ENCODE data around the gene ARHGAP30. TPM values are rescaled to one million over a fixed set of nuclear protein-coding genes. Genes with fewer than 3 reads are reported as not detected.
"Not testable (repeated sequence)": the region's sequence is repeated elsewhere in the genome, so short reads cannot be mapped to it uniquely, and the experiment has no call there.

The ARHGAP30 gene
- total RNA-seq, 1 experiment from 2014 or later: 0.36 TPM

GRCh38 chr1:161029466-161029865 is 40.2 kb downstream of the ARHGAP30 start:
- BruUV-seq (replicated peaks); H3K27me3 ChIP-seq (ENCODE audit: control insufficient read depth, insufficient read depth, low read length); DNase-seq (ENCODE audit: low read depth, low spot score); ATAC-seq; H3K9me3 ChIP-seq (ENCODE audit: control insufficient read depth, insufficient read depth, low read depth, low read length); H3K27ac ChIP-seq (ENCODE audit: low read length); H3K36me3 ChIP-seq (ENCODE audit: control insufficient read depth, insufficient read depth, low read length); POLR2A ChIA-PET; CTCF ChIA-PET; H3K4me1 ChIP-seq (ENCODE audit: control insufficient read depth, insufficient read depth, low read length); intact Hi-C loops (cut with micrococcal nuclease; ENCODE audit: unreplicated experiment); H3K4me3 ChIP-seq (ENCODE audit: low read depth in 2 of 2, low read length in 2 of 2); in situ Hi-C loops (cut with HindIII; ENCODE audit: low pct_unique_long_range_greater_than_20kb, low sequenced_read_pairs): not testable (repeated sequence)

- DNase-seq (ENCODE audit: low read depth, low spot score); H3K36me3 ChIP-seq (ENCODE audit: control insufficient read depth, insufficient read depth, low read length); H3K27ac ChIP-seq (ENCODE audit: low read length); in situ Hi-C loops (cut with HindIII; ENCODE audit: low pct_unique_long_range_greater_than_20kb, low sequenced_read_pairs); H3K4me1 ChIP-seq (ENCODE audit: control insufficient read depth, insufficient read depth, low read length); H3K27me3 ChIP-seq (ENCODE audit: control insufficient read depth, insufficient read depth, low read length); H3K9me3 ChIP-seq (ENCODE audit: control insufficient read depth, insufficient read depth, low read depth, low read length); BruUV-seq (replicated peaks); H3K4me3 ChIP-seq (ENCODE audit: low read depth in 2 of 2, low read length in 2 of 2); CTCF ChIA-PET; intact Hi-C loops (cut with micrococcal nuclease; ENCODE audit: unreplicated experiment): not testable (repeated sequence)
- POLR2A ChIA-PET: interaction anchor here (0.7 to 0.8 kb wide), 2 partner anchors 32 to 108 kb away, joined by 3 to 5 read pairs; no protein-coding TSS in a partner anchor
- ATAC-seq: peak; percentile 47
These were observed 42.7 kb downstream of the ARHGAP30 start for GRCh38 chr1:161026954-161027353.

- ATAC-seq; intact Hi-C loops (cut with micrococcal nuclease; ENCODE audit: unreplicated experiment); H3K9me3 ChIP-seq (ENCODE audit: control insufficient read depth, insufficient read depth, low read depth, low read length); H3K27ac ChIP-seq (ENCODE audit: low read length); CTCF ChIA-PET; BruUV-seq (replicated peaks); H3K36me3 ChIP-seq (ENCODE audit: control insufficient read depth, insufficient read depth, low read length); H3K4me3 ChIP-seq (ENCODE audit: low read depth in 2 of 2, low read length in 2 of 2); in situ Hi-C loops (cut with HindIII; ENCODE audit: low pct_unique_long_range_greater_than_20kb, low sequenced_read_pairs); H3K27me3 ChIP-seq (ENCODE audit: control insufficient read depth, insufficient read depth, low read length); DNase-seq (ENCODE audit: low read depth, low spot score): not testable (repeated sequence)
- H3K4me1 ChIP-seq (ENCODE audit: control insufficient read depth, insufficient read depth, low read length): peaks cover 27% of the 10 kb centered on the region
- POLR2A ChIA-PET: interaction anchor here (0.6 to 0.7 kb wide), 2 partner anchors 33 to 359 kb away, joined by 3 to 6 read pairs; no protein-coding TSS in a partner anchor
These were observed 47.3 kb downstream of the ARHGAP30 start for GRCh38 chr1:161022432-161022831.

GRCh38 chr1:161021970-161022353 is 47.7 kb downstream of the ARHGAP30 start:
- H3K27ac ChIP-seq (ENCODE audit: low read length): peak overlapping the region; percentile 67
- peaks cover 3% of the 10 kb centered on the region; the same call in 1 of the 2 replicates for H3K36me3 ChIP-seq (ENCODE audit: control insufficient read depth, insufficient read depth, low read length)
- intact Hi-C loops (cut with micrococcal nuclease; ENCODE audit: unreplicated experiment) (no loop called here), in situ Hi-C loops (cut with HindIII; ENCODE audit: low pct_unique_long_range_greater_than_20kb, low sequenced_read_pairs) (no loop called here)
- H3K27me3 ChIP-seq (ENCODE audit: control insufficient read depth, insufficient read depth, low read length): no peaks in the 10 kb centered on the region
- TF ChIP-seq SIN3A (IDR thresholded peaks at IDR 0.05; ENCODE audit: borderline replicate concordance, insufficient read depth, low read depth, low read length) (no peak), TCF7L2 (IDR thresholded peaks at IDR 0.05; ENCODE audit: low read depth, low read length) (no peak), REST (IDR thresholded peaks at IDR 0.05; ENCODE audit: insufficient read depth in 1 of 2, low read depth in 2 of 2, low read length in 1 of 2) (no peak), CTCF (IDR thresholded peaks at IDR 0.05) (no peak), POLR2AphosphoS5 (IDR thresholded peaks at IDR 0.05; ENCODE audit: low read depth, low read length) (no peak)
- peaks cover 27% of the 10 kb centered on the region for H3K4me1 ChIP-seq (ENCODE audit: control insufficient read depth, insufficient read depth, low read length)
- no TSS peak for BruUV-seq (replicated peaks)
- peak overlapping the region; percentile 87 to 97 for H3K4me3 ChIP-seq (ENCODE audit: low read depth in 2 of 2, low read length in 2 of 2)
- POLR2A ChIA-PET: interaction anchor here (0.7 kb wide), 1 partner anchor 34 kb away, joined by 3 read pairs; no protein-coding TSS in a partner anchor
- DNase-seq (ENCODE audit: low read depth, low spot score) (no peak), ATAC-seq (no peak)
- H3K9me3 ChIP-seq (ENCODE audit: control insufficient read depth, insufficient read depth, low read depth, low read length): no peaks in the 10 kb centered on the region
- CTCF ChIA-PET: interaction anchor here (1.8 kb wide), 1 partner anchor 25 kb away, joined by 10 read pairs; no protein-coding TSS in a partner anchor

All from Panc1 (cell line).